Suppressor macrophage treated with lipopolysaccharide for 4 hours (primary cell): ENCODE data around the gene ATG16L1.

Experiments
- DNase-seq: peaks from one replicate; pipeline ENCODE4 v3.0.0-alpha.2; 2020

Gene ATG16L1

GRCh38 chr2:233261819-233262555 is 10.5 kb downstream of the ATG16L1 start:
- DNase-seq = no peak

DNA sequence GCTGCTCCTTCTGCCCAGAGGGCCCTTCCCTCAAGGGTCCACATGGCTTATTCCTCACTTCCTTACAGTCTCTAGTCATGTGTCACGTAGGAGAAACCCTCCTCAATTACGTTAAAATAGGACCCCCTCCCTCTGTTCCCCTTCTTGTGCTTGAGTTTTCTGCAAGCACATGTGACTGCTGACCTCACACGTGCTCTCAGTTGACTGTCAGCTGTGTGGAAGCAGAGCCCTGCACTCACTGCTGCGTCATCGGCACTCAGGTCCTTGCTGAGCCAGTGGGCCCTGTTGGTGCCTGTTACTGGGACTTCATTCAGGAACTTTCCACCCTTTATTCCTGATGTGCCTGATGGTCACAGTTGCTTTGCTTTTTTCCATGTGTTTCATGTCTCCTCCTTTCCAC is 11.1 kb downstream of the ATG16L1 start:
- DNase-seq = no peak

- DNase-seq = no peak
Measured at GRCh38 chr2:233263045-233263570, 11.6 kb downstream of the ATG16L1 start.

DNA sequence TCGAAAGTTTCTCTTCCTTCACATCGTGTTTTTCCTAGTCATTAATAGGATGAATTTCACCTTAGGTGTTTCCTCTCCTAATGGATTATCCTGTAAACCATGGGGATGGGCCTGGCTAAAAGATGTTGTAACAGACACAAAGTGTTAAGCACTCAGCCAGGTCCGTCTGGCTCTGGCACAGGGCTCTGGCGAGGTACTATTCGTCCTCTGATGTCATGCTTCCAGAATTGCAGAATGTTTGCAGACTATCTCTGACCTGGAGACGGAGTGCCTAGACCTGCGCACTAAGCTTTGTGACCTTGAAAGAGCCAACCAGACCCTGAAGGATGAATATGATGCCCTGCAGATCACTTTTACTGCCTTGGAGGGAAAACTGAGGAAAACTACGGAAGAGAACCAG is 13.2 kb downstream of the ATG16L1 start:
- no peak for DNase-seq

DNA sequence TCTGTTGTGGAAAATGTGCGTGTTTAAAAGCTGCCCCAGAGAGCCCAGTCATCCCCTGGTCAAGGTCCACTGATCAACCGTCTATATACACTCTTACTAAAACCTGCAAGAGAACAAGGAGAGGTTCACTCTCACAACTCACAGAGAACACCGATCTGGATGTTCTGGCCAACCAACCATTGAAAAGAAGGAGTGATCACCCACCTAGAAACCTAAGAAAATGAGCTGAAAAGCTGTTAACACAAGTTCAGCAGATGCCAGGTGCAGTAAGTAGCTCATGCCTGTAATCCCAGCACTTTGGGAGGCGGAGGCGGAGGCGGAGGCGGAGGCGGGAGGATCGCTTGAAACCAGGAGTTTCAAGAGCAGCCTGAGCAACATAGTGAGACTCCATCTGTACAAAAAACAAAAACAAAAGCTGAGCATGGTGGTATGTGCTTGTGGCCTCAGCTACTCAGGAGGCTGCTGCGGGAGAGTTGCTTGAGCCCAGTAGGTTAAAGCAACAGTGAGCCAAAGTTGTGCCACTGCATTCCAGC is 14.5 kb downstream of the ATG16L1 start:
- DNase-seq = no peak

- DNase-seq = no peak
Measured at GRCh38 chr2:233266481-233266880, 15.0 kb downstream of the ATG16L1 start.

- DNase-seq = no peak
Measured at GRCh38 chr2:233267516-233268245, 16.2 kb downstream of the ATG16L1 start.

- no peak for DNase-seq
Measured at GRCh38 chr2:233270366-233270765, 18.9 kb downstream of the ATG16L1 start.

DNA sequence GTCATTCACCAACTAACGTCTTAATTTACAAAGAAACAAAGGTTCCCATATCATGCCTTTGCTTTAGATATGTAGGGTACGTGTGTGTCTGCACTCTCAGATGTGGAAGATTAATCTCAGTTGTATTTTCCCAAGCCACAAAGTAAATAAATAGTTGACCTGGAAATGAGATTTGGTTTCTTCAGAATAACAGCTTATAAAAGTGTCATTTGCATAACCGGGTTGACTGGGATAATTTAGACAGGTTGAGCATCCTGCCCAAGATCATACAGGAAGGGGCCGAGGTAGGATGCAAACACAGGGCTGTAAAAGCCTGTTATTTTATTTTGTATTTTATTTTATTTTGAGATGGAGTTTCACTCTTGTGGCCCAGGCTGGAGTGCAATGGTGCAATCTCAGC is 19.5 kb downstream of the ATG16L1 start:
- DNase-seq = no peak

- DNase-seq = no peak
Measured at GRCh38 chr2:233271693-233272092, 20.2 kb downstream of the ATG16L1 start.

DNA sequence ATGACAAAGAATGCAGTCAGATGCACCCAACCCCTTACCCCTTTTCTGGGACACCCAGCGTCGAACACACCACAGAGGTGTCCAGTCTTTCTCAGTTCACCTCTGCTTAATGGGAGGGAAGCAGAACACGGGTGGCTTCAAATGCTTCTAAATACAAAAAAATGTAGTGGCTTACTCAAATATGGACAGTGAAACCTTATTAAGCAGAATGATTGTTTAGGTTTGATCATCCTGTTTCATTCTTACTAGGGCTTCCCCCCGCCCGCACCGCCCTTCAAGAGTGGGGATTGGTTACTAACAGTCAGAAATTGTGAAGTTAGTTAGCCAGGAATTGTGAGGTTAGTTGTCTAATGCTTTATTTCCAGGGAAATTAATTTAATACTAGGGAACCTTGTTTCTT is 21.6 kb downstream of the ATG16L1 start:
- no peak for DNase-seq

- DNase-seq = no peak
Measured at GRCh38 chr2:233275223-233275622, 23.8 kb downstream of the ATG16L1 start.

- DNase-seq = no peak
Measured at GRCh38 chr2:233278921-233279320, 27.4 kb downstream of the ATG16L1 start.

GRCh38 chr2:233280114-233280693 is 28.7 kb downstream of the ATG16L1 start:
- DNase-seq = no peak

GRCh38 chr2:233281553-233281952 is 30.1 kb downstream of the ATG16L1 start:
- DNase-seq = no peak

GRCh38 chr2:233281992-233282603 is 30.6 kb downstream of the ATG16L1 start:
- DNase-seq = no peak

GRCh38 chr2:233285921-233286320 is 34.4 kb downstream of the ATG16L1 start:
- no peak for DNase-seq

DNA sequence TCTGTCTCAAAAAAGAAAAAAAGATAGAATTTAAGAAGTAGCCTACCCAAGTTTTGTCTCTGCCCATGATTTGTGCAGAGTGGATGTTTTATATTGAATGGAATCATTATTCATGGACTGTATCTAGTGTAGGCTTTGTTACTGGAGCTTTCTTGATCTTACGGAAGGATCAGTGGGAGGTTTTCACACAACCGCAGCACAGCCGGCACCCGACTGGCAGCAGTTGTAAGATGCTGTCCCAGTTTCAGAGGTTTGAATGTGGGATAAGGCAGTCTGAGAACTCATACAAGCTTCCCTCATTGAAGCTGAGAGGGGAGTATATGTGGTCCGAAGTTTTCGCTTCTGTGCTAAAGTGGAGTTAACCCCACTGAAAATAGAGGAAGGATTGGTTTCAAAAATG is 36.4 kb downstream of the ATG16L1 start:
- no peak for DNase-seq

DNA sequence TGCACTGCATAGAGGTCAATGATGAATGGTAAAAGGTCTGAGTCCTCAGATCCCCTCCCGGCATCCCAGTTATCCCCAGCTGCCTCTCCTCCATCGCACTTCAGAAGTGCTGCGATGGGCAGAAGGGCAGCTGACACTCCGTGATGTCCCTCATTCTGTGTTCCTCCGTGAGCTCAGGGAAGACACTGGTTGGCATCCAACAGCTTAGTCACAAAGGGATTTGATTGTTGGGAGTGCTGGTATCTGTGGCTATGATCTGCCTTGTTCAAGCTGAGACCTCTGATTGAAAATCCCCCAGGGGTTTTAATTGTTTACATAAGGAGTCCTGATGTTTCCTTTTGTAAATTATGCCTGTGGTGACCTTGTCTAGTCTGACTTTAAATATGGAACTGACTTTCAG is 37.2 kb downstream of the ATG16L1 start:
- DNase-seq = no peak

GRCh38 chr2:233289648-233290047 is 38.2 kb downstream of the ATG16L1 start:
- DNase-seq = no peak

DNA sequence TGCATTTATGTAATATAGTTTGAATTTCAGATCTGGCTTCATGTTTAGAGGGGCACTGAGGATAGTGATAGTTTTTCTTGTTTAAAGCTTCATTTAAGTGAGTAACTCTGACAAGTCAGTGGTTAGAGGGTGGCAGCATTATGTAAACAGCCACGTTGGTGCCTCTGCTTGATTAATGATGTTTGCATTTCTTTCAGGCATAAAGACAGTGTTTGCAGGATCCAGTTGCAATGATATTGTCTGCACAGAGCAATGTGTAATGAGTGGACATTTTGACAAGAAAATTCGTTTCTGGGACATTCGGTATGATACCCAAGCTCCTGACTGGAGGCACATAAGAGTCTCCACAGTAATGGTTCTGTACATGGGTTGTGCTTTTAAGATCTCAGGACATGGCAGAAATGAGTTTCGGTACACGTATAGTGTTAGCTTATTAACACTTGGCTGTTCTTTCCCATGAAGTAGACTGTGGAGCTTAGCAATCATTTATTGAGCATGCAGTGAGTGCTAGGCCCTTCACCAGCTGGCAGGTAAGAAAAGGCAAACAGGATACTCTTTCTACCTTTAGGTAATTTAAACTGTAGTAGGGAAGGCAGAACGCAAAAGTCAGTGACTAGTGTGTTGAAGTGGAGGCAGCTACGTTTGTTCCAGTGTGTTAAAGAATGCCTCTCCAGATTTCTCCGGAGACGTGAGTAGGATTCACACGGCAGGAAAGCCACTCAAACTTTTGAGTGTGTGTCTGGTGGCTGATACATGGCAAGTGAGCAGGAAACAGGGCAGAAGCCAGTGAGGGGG is 38.8 kb downstream of the ATG16L1 start:
- DNase-seq = no peak

DNA sequence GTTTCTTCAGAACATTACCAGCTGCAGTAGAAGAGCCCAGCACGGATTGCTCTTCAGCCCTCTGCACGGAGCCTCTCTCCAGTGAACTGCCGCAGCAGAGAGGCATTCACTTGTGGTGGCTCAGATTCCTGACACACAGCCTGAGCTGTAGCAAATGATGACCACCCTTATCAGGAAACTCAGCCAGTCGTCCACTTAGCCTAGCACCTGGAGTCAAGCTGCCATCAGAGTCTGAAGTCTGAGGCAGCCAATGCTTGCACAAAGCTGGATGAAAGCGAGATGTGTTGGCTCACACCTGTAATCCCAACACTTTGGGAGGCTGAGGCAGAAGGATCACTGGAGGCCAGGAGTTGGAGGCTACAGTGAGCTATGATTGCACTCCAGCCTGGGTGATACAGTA is 44.4 kb downstream of the ATG16L1 start:
- DNase-seq = no peak
